ENCODE results near the gene SDHB. TPM values are rescaled to one million over a fixed set of nuclear protein-coding genes. Genes with fewer than 3 reads are reported as not detected.
A peak's percentile ranks its signal among the peaks of the same experiment; 100 is the strongest.

The SDHB gene
- total RNA-seq, 3 donors from 2014 or later = 80.6 to 106 (median 97.7) TPM

- Histone ChIP-seq H3K4me1 (no peaks in the 10 kb centered on the region), H3K9me3 (no peaks in the 10 kb centered on the region), H3K36me3 (peaks cover 6% of the 10 kb centered on the region), H3K27ac (no peak overlapping the region), H3K4me3 (no peak overlapping the region), H3K27me3 (no peaks in the 10 kb centered on the region)
- no peak for TF ChIP-seq POLR2A (IDR thresholded peaks at IDR 0.05)
- TF ChIP-seq POLR2AphosphoS5 (IDR thresholded peaks at IDR 0.05) = no peak
- no peak for TF ChIP-seq CTCF (IDR thresholded peaks at IDR 0.05)
- no peak for DNase-seq (ENCODE audit: low spot score in 2 of 2)
- intact Hi-C loops (cut with DNase I; ENCODE audit: low total_unique reads) = no loop called here
Measured at GRCh38 chr1:17021896-17022295, 31.9 kb downstream of the SDHB start.

GRCh38 chr1:17020502-17020901 lies 33.3 kb downstream of the SDHB start:
- Histone ChIP-seq H3K36me3 (peaks cover 6% of the 10 kb centered on the region), H3K27ac (no peak overlapping the region), H3K27me3 (no peaks in the 10 kb centered on the region), H3K4me3 (no peak overlapping the region), H3K9me3 (no peaks in the 10 kb centered on the region), H3K4me1 (no peaks in the 10 kb centered on the region)
- TF ChIP-seq POLR2A (IDR thresholded peaks at IDR 0.05) (no peak), POLR2AphosphoS5 (IDR thresholded peaks at IDR 0.05) (no peak), CTCF (IDR thresholded peaks at IDR 0.05) (no peak)
- DNase-seq (ENCODE audit: low spot score in 2 of 2) = no peak
- intact Hi-C loops (cut with DNase I; ENCODE audit: low total_unique reads) = no loop called here

GRCh38 chr1:17018849-17019248 lies 35.0 kb downstream of the SDHB start:
- Histone ChIP-seq H3K36me3 (peaks cover 6% of the 10 kb centered on the region), H3K27ac (no peak overlapping the region), H3K4me1 (peaks cover 0 to under 1% of the 10 kb centered on the region in 2 donors), H3K9me3 (no peaks in the 10 kb centered on the region), H3K27me3 (no peaks in the 10 kb centered on the region), H3K4me3 (no peak overlapping the region)
- no peak for DNase-seq (ENCODE audit: low spot score in 2 of 2)
- TF ChIP-seq CTCF (IDR thresholded peaks at IDR 0.05) (no peak), POLR2A (IDR thresholded peaks at IDR 0.05) (no peak), POLR2AphosphoS5 (IDR thresholded peaks at IDR 0.05) (no peak)
- intact Hi-C loops (cut with DNase I; ENCODE audit: low total_unique reads) = no loop called here

GRCh38 chr1:17017435-17017834 lies 36.4 kb downstream of the SDHB start:
- peaks cover 6% of the 10 kb centered on the region for H3K36me3 ChIP-seq
- DNase-seq (ENCODE audit: low spot score in 2 of 2) = peak in 1 of 2 donors; percentile 19

GRCh38 chr1:17016317-17016661 lies 37.5 kb downstream of the SDHB start:
- Histone ChIP-seq H3K4me3 (no peak overlapping the region), H3K27me3 (no peaks in the 10 kb centered on the region), H3K9me3 (no peaks in the 10 kb centered on the region), H3K4me1 (peaks cover 4 to 8% of the 10 kb centered on the region in 2 donors), H3K36me3 (peaks cover 6% of the 10 kb centered on the region), H3K27ac (no peak overlapping the region)
- intact Hi-C loops (cut with DNase I; ENCODE audit: low total_unique reads) = no loop called here
- TF ChIP-seq POLR2A (IDR thresholded peaks at IDR 0.05) (no peak), POLR2AphosphoS5 (IDR thresholded peaks at IDR 0.05) (no peak), CTCF (IDR thresholded peaks at IDR 0.05) (no peak)
- DNase-seq (ENCODE audit: low spot score in 2 of 2) = no peak

More at GRCh38 chr1:17017435-17017834, 36.4 kb downstream of the SDHB start:
- Histone ChIP-seq H3K27ac (no peak overlapping the region), H3K4me1 (peaks cover 0 to 8% of the 10 kb centered on the region in 2 donors), H3K4me3 (no peak overlapping the region), H3K27me3 (no peaks in the 10 kb centered on the region), H3K9me3 (no peaks in the 10 kb centered on the region)
- intact Hi-C loops (cut with DNase I; ENCODE audit: low total_unique reads) = no loop called here
- TF ChIP-seq CTCF (IDR thresholded peaks at IDR 0.05) = no peak
- no peak for TF ChIP-seq POLR2AphosphoS5 (IDR thresholded peaks at IDR 0.05)
- no peak for TF ChIP-seq POLR2A (IDR thresholded peaks at IDR 0.05)

All from breast epithelium (tissue), 4 donors.